Activated T-helper 17 cell treated with anti-CD3 and anti-CD28 coated beads, Interleukin-2, amount 50 U/mL, for 72 hours (primary cell): ENCODE results near the gene PHACTR1. TPM values are rescaled to one million over a fixed set of nuclear protein-coding genes. Genes with fewer than 3 reads are reported as not detected.

Experiments
- ATAC-seq: fragments of 150-1000 bp; cut with Tn5 transposase; replicated peaks from 2 replicates; pipeline ENCODE4 v1.10.0; 2021; ENCODE audit warnings: mild to moderate bottlenecking, moderate library complexity
- H3K27ac Mint-ChIP-seq: one replicate; pipeline ENCODE4 v1.8.0; 2022; ENCODE audit warnings: mixed read lengths
- H3K27me3 Mint-ChIP-seq: one replicate; pipeline ENCODE4 v1.8.0; 2022; ENCODE audit warnings: mixed read lengths
- H3K36me3 Mint-ChIP-seq: one replicate; pipeline ENCODE4 v1.8.0; 2022; ENCODE audit warnings: low read depth, mild to moderate bottlenecking, mixed read lengths
- H3K4me1 Mint-ChIP-seq: one replicate; pipeline ENCODE4 v1.8.0; 2022; ENCODE audit warnings: mixed read lengths
- H3K4me3 Mint-ChIP-seq: one replicate; pipeline ENCODE4 v1.8.0; 2022; ENCODE audit warnings: mild to moderate bottlenecking, mixed read lengths
- H3K9me3 Mint-ChIP-seq: one replicate; pipeline ENCODE4 v1.8.0; 2022; ENCODE audit warnings: mixed read lengths
- total RNA-seq, 2 donors: library from RNA; stranded (reverse); gene quantifications; one replicate each; pipeline ENCODE4 v1.2.3, GENCODE V29; 2022

PHACTR1 gene
- total RNA-seq, 2 donors from 2014 or later = 0.05 to 1.5 TPM

- H3K27ac Mint-ChIP-seq = no peak overlapping the region
- no peaks in the 10 kb centered on the region for H3K9me3 Mint-ChIP-seq
- H3K27me3 Mint-ChIP-seq = peaks cover 30% of the 10 kb centered on the region
- H3K4me3 Mint-ChIP-seq = no peak overlapping the region
- H3K4me1 Mint-ChIP-seq = no peaks in the 10 kb centered on the region
- no peak for ATAC-seq
- no peaks in the 10 kb centered on the region for H3K36me3 Mint-ChIP-seq
Observed at GRCh38 chr6:12802440-12802839, 85.9 kb downstream of the PHACTR1 start.

DNA sequence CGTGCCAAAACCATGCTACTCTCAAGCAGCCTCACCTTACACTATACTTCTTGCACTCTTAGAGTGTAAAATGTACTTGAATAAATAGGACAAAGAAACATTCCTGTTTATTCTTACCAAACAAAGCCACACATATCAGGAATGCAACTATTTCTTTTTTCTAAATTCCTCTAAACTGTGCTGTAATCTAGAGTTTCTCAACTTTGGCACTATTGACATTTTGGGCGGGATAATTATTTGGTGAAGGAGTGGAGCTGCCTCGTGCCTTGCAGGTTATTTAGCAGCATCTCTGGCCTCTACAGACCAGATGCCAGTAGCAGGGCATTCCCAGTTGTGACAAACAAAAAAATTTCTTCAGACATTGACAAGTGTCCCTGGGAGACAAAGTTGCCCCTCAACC is 86.9 kb downstream of the PHACTR1 start:
- no peak for ATAC-seq
- Mint-ChIP-seq H3K27me3 (peaks cover 24% of the 10 kb centered on the region), H3K9me3 (no peaks in the 10 kb centered on the region), H3K4me1 (no peaks in the 10 kb centered on the region), H3K36me3 (no peaks in the 10 kb centered on the region), H3K27ac (no peak overlapping the region), H3K4me3 (no peak overlapping the region)

DNA sequence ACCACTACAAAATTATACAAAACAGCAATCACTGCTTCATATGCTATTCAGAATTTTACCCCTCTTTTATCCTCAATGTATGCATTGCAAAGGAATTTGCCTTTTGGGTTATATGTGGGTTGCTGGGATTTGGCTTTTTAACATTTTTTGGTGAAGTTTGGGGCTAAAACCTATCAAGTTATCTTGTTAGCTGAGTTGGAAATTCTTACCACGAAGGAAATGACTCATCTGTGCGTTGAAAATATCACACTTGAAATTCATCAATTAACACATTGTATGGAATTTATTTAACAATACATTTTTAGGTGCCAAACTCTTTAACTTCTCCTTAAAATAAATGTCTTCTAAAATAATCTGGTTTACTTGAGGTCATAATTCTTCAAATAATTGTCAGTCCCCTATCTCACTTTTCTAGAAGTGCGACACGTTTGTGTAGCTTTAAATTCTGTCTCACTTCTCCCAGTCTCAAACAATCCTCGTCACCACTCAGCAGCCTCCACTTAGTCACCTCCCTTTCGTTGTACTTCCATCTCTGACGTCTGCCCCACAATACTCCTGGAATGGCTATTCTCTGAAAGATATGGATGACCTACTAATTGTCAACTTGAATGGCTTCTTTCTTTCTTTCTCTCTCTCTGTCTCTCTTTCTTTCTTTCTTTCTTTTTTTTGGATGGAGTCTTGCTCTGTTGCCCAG is 88.5 kb downstream of the PHACTR1 start:
- no peaks in the 10 kb centered on the region for H3K9me3 Mint-ChIP-seq
- H3K36me3 Mint-ChIP-seq = no peaks in the 10 kb centered on the region
- ATAC-seq = no peak
- no peaks in the 10 kb centered on the region for H3K4me1 Mint-ChIP-seq
- no peak overlapping the region for H3K27ac Mint-ChIP-seq
- no peak overlapping the region for H3K4me3 Mint-ChIP-seq
- H3K27me3 Mint-ChIP-seq = peaks cover 21% of the 10 kb centered on the region

DNA sequence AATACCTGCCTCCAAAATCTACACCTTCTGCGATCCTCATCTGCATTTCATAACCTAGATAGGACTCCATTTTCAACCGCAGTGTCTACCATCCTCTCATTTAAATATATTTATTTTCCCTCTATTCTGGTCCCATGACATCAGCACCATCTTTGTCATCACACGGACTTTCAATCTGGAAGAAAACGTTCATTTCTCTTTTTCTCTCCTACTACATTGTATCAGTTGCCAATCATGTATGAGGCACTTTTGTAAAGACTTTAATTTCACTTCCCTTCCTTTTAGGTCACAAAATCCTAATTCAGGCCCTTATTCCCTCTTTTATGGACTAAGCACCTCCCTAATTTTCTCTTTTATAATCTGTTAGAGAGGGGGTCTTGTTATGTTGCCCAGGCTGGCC is 89.6 kb downstream of the PHACTR1 start:
- no peaks in the 10 kb centered on the region for H3K36me3 Mint-ChIP-seq
- ATAC-seq = no peak

GRCh38 chr6:12806796-12807195 is 90.2 kb downstream of the PHACTR1 start:
- Mint-ChIP-seq H3K4me1 (no peaks in the 10 kb centered on the region), H3K27ac (no peak overlapping the region), H3K9me3 (no peaks in the 10 kb centered on the region), H3K27me3 (peaks cover 22% of the 10 kb centered on the region), H3K36me3 (no peaks in the 10 kb centered on the region), H3K4me3 (no peak overlapping the region)
- no peak for ATAC-seq

More for the DNA sequence above, 89.6 kb downstream of the PHACTR1 start:
- Mint-ChIP-seq H3K27ac (no peak overlapping the region), H3K4me3 (no peak overlapping the region), H3K27me3 (peaks cover 26% of the 10 kb centered on the region), H3K9me3 (no peaks in the 10 kb centered on the region), H3K4me1 (no peaks in the 10 kb centered on the region)

GRCh38 chr6:12811519-12811918 is 95.0 kb downstream of the PHACTR1 start:
- ATAC-seq = no peak
- Mint-ChIP-seq H3K27me3 (peaks cover 19% of the 10 kb centered on the region), H3K27ac (no peak overlapping the region), H3K4me1 (no peaks in the 10 kb centered on the region), H3K4me3 (no peak overlapping the region), H3K9me3 (no peaks in the 10 kb centered on the region), H3K36me3 (no peaks in the 10 kb centered on the region)

GRCh38 chr6:12813321-12813720 is 96.8 kb downstream of the PHACTR1 start:
- Mint-ChIP-seq H3K4me3 (no peak overlapping the region), H3K9me3 (no peaks in the 10 kb centered on the region), H3K4me1 (no peaks in the 10 kb centered on the region), H3K27ac (no peak overlapping the region), H3K36me3 (no peaks in the 10 kb centered on the region), H3K27me3 (peaks cover 18% of the 10 kb centered on the region)
- ATAC-seq = no peak

GRCh38 chr6:12814015-12814414 is 97.4 kb downstream of the PHACTR1 start:
- Mint-ChIP-seq H3K9me3 (no peaks in the 10 kb centered on the region), H3K4me1 (no peaks in the 10 kb centered on the region), H3K27ac (no peak overlapping the region), H3K27me3 (peaks cover 18% of the 10 kb centered on the region), H3K4me3 (no peak overlapping the region), H3K36me3 (no peaks in the 10 kb centered on the region)
- ATAC-seq = no peak

- no peak overlapping the region for H3K27ac Mint-ChIP-seq
- no peaks in the 10 kb centered on the region for H3K4me1 Mint-ChIP-seq
- no peak overlapping the region for H3K4me3 Mint-ChIP-seq
- no peaks in the 10 kb centered on the region for H3K9me3 Mint-ChIP-seq
- peaks cover 17% of the 10 kb centered on the region for H3K27me3 Mint-ChIP-seq
- no peaks in the 10 kb centered on the region for H3K36me3 Mint-ChIP-seq
- no peak for ATAC-seq
Observed at GRCh38 chr6:12815089-12815488, 98.5 kb downstream of the PHACTR1 start.

DNA sequence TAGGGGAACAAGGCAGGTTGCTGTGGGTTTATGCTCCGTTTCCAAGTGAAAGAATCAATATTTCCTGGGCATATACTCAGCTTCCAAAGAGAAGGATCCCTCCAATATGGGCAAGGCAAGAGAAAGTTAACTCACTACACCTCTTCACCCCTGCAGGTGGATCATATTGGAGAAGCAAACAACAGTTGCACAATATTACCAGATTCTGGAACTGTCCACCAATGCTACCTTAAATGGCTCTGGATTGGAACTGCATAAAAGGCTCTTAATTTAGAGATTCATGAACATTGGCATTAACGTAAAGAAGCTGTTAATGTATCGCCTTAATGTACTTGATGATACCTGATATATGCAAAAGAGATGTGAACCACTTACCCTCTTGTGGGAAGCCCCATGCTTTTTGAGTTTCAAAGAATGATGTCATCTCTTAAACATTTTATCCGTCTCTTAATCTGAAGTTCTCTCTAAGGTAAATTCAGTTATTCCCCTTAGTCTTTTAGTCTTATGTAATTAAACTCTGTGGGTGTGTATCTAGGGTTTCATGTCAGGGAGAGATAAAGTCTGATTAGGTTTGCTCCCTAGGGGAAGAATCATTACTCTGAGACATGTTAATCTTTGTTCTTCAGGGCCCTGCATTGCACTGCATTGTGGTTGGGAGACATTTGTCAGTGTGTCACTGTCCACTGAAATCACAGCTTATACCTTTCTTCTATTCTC is 99.5 kb downstream of the PHACTR1 start:
- Mint-ChIP-seq H3K27me3 (peaks cover 17% of the 10 kb centered on the region), H3K4me1 (no peaks in the 10 kb centered on the region), H3K9me3 (no peaks in the 10 kb centered on the region), H3K27ac (no peak overlapping the region), H3K36me3 (no peaks in the 10 kb centered on the region), H3K4me3 (no peak overlapping the region)
- no peak for ATAC-seq

DNA sequence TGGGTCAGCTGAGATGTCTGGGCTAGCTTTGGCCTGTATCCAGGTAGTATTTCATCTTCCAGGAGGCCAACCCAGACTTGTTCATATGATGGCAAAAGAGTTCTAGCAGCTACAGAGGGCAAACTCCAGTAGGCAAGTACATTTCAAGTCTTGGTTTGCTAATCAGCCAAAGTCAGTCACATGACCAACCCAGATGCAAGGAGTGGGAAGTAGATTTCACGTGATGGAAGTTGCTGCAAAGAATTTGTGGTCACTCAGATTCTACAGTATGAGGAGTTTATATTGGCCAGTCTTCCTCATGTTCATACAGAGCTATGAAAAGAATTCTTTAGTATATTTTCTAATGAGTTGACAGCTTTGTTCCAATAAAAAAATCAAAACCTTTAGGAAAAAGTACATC is 101.8 kb downstream of the PHACTR1 start:
- Mint-ChIP-seq H3K4me3 (no peak overlapping the region), H3K27me3 (peaks cover 25% of the 10 kb centered on the region), H3K4me1 (no peaks in the 10 kb centered on the region), H3K9me3 (no peaks in the 10 kb centered on the region), H3K36me3 (no peaks in the 10 kb centered on the region), H3K27ac (no peak overlapping the region)
- ATAC-seq = no peak

DNA sequence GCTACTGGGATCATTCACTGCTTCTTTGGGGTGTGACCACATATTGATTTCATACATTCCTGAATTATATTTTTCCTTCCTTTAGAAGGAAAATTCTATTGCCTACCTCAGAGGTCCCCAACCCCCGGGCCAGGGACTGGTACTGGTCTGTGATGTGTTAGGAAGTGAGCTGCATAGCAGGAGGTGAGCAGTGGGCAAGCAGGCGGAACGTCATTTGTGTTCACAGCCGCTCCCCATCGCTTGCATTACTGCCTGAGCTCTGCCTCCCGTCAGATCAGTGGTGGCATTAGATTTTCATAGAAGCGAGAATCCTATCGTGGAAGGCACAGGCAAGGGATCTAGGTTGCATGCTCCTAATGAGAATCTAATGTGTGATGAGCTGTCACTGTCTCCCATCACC is 107.3 kb downstream of the PHACTR1 start:
- no peaks in the 10 kb centered on the region for H3K9me3 Mint-ChIP-seq
- no peaks in the 10 kb centered on the region for H3K36me3 Mint-ChIP-seq
- ATAC-seq = no peak

DNA sequence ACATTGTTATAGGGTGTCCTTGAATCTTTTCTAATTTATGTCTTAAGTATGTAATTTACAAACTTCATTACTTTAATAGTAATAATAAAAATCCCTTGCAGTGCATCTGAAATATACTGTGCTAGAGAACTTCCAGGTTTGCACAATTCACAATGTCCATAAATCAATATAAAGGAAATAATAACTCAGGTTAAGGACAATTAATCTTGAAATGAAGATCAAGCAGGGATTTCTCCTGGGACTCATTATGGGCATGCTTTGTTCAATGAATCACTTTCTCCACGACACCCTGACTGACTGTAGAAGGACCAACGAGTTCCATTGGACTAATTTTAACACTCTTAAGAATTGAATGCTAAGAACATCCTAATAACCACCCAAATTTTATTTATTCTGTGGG is 110.0 kb downstream of the PHACTR1 start:
- no peaks in the 10 kb centered on the region for H3K36me3 Mint-ChIP-seq
- H3K9me3 Mint-ChIP-seq = no peaks in the 10 kb centered on the region
- H3K4me1 Mint-ChIP-seq = no peaks in the 10 kb centered on the region
- H3K27me3 Mint-ChIP-seq = peaks cover 6% of the 10 kb centered on the region
- H3K27ac Mint-ChIP-seq = no peak overlapping the region
- no peak for ATAC-seq
- H3K4me3 Mint-ChIP-seq = no peak overlapping the region

More for the DNA sequence above, 107.3 kb downstream of the PHACTR1 start:
- Mint-ChIP-seq H3K27me3 (peaks cover 15% of the 10 kb centered on the region), H3K4me3 (no peak overlapping the region), H3K27ac (no peak overlapping the region), H3K4me1 (no peaks in the 10 kb centered on the region)

GRCh38 chr6:12827921-12828320 is 111.4 kb downstream of the PHACTR1 start:
- ATAC-seq = no peak
- Mint-ChIP-seq H3K27me3 (no peaks in the 10 kb centered on the region), H3K4me3 (no peak overlapping the region), H3K9me3 (no peaks in the 10 kb centered on the region), H3K36me3 (no peaks in the 10 kb centered on the region), H3K27ac (no peak overlapping the region), H3K4me1 (no peaks in the 10 kb centered on the region)

GRCh38 chr6:12832226-12832735 is 115.7 kb downstream of the PHACTR1 start:
- Mint-ChIP-seq H3K4me3 (no peak overlapping the region), H3K4me1 (no peaks in the 10 kb centered on the region), H3K27ac (no peak overlapping the region), H3K36me3 (no peaks in the 10 kb centered on the region), H3K9me3 (peaks cover 11% of the 10 kb centered on the region), H3K27me3 (peaks cover 15% of the 10 kb centered on the region)
- no peak for ATAC-seq
